Lower leg skin (tissue), 3 donors: Measurements from ENCODE around the gene CDC16.
"Not testable (repeated sequence)": the region's sequence is repeated elsewhere in the genome, so short reads cannot be mapped to it uniquely, and the experiment has no call there.

Experiments used
- CTCF ChIP-seq, 3 donors: fragments of 450-650 bp; IDR thresholded peaks; one replicate each; pipeline ENCODE4 v1.5.1; 2016; ENCODE audit warnings: antibody characterized with exemption in 3 of 3, mild to moderate bottlenecking in 3 of 3, moderate library complexity in 2 of 3
- POLR2A ChIP-seq, 2 donors: fragments of 450-650 bp; IDR thresholded peaks; one replicate each; pipeline ENCODE4 v1.6.1; 2016 to 2017; ENCODE audit warnings: antibody characterized with exemption in 2 of 2, mild to moderate bottlenecking in 1 of 2, moderate library complexity in 1 of 2

GRCh38 chr13:114251639-114252440 lies 17.1 kb downstream of the CDC16 start:
- TF ChIP-seq POLR2A, CTCF (IDR thresholded peaks at IDR 0.05): not testable (repeated sequence)
